H4 (cell line): Measurements from ENCODE around the gene HOXD1. TPM values are rescaled to one million over a fixed set of nuclear protein-coding genes. Genes with fewer than 3 reads are reported as not detected.

ENCODE experiments used
- DNase-seq: peaks from one replicate; pipeline ENCODE4 v3.0.0-alpha.2; 2015; ENCODE audit warnings: low spot score
- total RNA-seq: library from RNA; depleted of rRNA; stranded (reverse); fragments of >200 nt; shearing (Covaris generic); gene quantifications from 2 replicates; pipeline ENCODE4 v1.2.3, GENCODE V29; 2014; rRNA removed

Gene HOXD1
- not detected in 2 replicates for total RNA-seq

GRCh38 chr2:176187899-176188773 is at the start of gene HOXD1:
Gene HOXD1, plus strand, starts transcription at chr2:176188668. Its CDS starts 134 bp downstream, at chr2:176188802.
- DNase-seq: no peak

DNA sequence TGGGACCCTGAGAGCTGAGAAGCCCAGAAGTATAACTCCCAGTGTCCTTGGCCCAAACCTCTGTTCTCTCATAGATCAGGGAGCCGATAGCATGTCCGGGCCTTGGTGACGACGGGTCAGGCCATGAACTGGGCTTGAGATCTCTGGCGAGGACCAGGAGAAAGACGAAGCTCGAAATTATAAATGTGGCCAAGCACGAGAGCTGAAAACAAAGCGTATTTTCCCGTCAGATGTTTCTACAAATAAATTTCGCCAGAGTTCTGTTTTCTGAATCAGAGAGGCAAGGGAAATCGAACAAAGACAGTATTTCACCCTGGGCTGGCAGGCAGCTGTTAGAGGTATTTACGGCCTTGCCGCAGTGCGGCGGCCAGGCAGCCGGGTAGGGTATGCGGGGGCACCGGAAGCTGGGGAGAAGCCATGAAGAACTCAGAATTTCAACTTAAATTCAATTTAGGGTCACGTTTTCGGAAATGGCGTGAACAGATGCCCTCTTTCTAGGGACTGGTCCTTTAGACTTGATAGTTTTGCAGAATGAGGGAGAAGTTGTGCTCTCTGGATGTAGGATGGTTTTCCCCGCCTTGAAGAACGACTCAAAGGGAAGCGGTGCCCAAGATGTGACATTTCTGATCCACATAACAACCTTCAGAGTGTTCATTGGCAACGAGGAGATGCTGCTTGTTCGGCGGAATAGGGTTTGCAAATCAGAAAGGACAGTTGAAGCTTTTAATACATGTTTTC is 49.4 kb upstream of the HOXD1 start:
- DNase-seq: no peak

DNA sequence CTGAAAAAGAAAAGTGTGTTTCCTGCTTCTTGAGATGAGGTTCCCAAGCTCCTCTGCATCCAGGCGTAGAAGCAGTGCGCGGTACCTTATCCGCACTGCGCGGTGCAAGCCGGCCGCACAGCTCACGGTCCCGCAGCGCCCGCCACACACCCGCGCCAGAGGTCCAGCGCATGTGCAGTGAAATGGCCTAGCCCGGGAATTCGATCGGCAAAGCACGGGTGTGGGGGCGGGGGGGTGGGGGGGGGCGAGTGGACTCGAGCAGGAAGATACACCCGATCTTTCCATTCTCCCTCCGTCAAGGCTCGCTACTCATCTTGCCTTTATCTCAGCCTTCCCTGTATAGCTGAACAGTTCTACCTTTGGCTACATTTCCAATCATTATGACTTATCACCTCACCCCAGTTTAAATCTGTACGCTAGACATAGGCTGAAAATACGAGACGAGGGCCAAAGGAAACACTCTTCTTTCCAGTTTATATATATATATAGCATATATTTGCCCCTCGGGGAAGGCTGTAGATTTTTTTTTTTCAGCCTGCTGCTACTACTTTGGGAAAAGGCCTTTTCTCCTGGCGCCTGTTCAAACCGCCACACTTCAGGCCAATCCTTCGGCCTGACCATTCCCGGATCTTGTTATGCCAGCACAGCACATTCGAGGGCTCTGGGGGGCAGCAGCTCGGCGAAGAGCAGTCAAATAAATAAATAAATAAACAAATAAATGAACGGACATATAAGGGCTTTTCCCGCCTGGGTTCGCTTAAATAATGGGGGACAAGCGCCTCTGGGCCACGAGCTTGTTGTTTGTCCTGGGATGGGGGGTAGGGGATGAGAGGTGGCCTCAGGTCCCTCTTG is 48.6 kb upstream of the HOXD1 start:
- DNase-seq: no peak

DNA sequence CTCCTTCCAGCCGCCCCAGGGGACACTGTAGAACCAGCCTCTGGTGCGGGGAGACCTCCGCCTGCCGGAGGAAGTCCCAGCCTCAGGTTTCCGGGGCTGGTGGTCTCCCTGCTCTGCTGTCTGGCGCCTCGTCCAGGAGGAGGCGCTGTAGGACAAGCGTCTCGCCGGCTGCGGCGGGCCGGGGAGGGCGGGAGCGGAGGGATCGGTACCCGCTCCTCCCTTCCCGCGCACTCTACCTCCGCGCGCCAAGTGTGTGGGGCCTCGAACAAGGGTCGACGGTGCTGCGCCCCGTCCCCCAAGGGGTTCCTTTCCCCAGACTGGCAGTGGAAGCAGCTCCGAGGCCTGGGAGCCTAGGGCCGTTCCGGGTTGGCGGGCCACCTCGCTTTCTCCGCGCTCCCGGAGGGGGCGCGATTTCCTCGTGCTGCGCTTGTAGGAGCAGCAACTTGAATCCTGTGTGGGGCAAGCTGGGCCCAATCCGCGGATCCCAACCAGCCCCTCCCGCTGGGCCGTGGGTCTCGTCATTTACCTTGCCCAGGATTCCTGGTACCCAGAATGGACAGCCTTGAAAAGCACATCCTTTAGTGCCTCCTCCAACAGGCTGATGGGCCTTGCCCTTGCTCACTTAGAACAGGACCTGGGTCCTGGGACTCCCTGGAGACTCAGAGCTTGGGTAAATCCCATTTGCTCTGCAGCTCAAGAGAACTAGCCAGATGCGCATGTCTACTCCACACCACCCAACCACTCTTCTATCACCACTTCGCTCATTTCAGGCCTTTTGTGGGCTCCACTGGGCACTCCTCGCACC is 47.8 kb upstream of the HOXD1 start:
- DNase-seq: peak; percentile 67

- no peak for DNase-seq
Measured at GRCh38 chr2:176142281-176142680, 46.2 kb upstream of the HOXD1 start.

GRCh38 chr2:176145085-176145969 is 43.1 kb upstream of the HOXD1 start:
- DNase-seq: no peak

GRCh38 chr2:176146101-176146500 is 42.4 kb upstream of the HOXD1 start:
- no peak for DNase-seq

GRCh38 chr2:176146645-176147044 is 41.8 kb upstream of the HOXD1 start:
- DNase-seq: no peak

GRCh38 chr2:176147210-176147799 is 41.2 kb upstream of the HOXD1 start:
- no peak for DNase-seq

DNA sequence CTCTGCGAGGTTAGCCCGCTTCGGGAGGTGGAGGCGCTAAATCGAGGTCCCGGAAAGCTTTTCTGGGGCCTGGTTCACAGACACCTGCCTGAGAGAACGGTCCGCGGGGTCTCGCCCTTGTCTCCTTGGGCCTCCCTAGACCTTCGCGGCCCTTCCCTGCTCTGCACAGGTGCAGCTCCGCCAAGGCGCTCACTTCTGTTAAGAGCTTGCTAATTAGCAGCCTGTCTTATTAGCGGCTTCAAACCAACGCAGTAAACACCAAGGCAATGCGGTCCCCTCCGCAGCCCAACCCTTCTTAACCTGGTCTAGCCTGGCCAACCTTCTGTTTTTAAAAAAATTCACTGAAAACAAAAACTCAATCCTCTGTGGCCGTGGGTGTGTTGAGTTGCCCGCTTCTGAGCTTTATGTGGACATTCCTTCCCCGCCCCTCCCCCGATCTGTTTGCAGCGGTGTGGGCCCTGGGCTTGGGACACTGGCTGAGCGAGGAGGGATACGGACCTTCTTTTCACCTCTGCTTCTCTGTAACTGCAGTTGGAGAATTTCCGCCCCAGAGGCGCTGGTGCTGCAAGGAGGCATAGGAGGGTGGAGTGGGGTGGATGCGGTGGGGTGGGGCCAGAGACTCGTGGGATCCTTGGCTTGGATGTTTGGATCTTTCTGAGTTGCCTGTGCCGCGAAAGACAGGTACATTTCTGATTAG is 40.5 kb upstream of the HOXD1 start:
- DNase-seq: no peak

- DNase-seq: no peak
Measured at GRCh38 chr2:176148751-176149421, 39.6 kb upstream of the HOXD1 start.

DNA sequence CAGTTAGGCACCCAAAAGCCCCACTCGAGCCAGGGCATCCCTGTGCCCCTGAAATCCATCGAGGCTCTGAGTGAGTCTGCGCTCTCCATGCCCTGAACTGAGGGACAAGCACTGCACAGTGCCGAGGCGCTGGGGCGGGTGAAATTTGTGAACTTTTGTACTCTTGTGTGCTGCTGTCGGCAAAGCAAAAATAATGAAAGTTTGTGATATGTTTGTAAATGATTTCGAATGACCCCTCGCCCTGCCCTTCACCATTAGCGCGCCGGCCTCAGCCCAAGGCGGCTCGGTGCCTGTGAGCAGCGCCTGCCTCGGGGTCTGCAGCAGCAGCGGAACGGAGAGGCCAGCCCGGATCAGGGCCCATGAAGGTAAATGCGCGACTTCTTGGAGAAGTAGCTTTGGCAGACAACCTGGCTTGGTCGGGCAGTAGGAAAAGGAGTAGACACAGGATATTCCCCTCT is 39.0 kb upstream of the HOXD1 start:
- no peak for DNase-seq

GRCh38 chr2:176149939-176150583 is 38.4 kb upstream of the HOXD1 start:
- no peak for DNase-seq

GRCh38 chr2:176150584-176151441 is 37.7 kb upstream of the HOXD1 start:
- DNase-seq: no peak

- no peak for DNase-seq
Measured at GRCh38 chr2:176151442-176152287, 36.8 kb upstream of the HOXD1 start, which contains the start of gene HOXD4. Gene HOXD4, plus strand, starts transcription at chr2:176151550. Its CDS starts 84 bp downstream, at chr2:176151634.
